ENCODE data around the gene ASB6. TPM values are rescaled to one million over a fixed set of nuclear protein-coding genes. Genes with fewer than 3 reads are reported as not detected.
"Not testable (repeated sequence)": the region's sequence is repeated elsewhere in the genome, so short reads cannot be mapped to it uniquely, and the experiment has no call there.

Gene ASB6
- total and polyA plus RNA-seq, 4 donors = 3.4 to 8.4 (median 6.2) TPM

GRCh38 chr9:129664746-129665388 is 22.9 kb upstream of the ASB6 start (continued):
- TF ChIP-seq SP1 (IDR thresholded peaks at IDR 0.05) (no peak), MAX (IDR thresholded peaks at IDR 0.05) (no peak), RXRA (IDR thresholded peaks at IDR 0.05) (no peak), FOXA1 (IDR thresholded peaks at IDR 0.05) (no peak), HNF4G (IDR thresholded peaks at IDR 0.05) (no peak)

- 72% methylated on average over 3 of the region's 3 CpGs for WGBS
- H3K9me3 ChIP-seq (ENCODE audit: control insufficient read depth in 4 of 4, low read length in 3 of 4); H3K27me3 ChIP-seq (ENCODE audit: control insufficient read depth in 4 of 4, insufficient read depth in 4 of 4, low read length in 3 of 4); H3K9ac ChIP-seq (ENCODE audit: low read depth in 1 of 2, low read length in 2 of 2); H3K36me3 ChIP-seq (ENCODE audit: control insufficient read depth in 4 of 4, insufficient read depth in 3 of 4, low read depth in 1 of 4, low read length in 3 of 4); H3K27ac ChIP-seq (ENCODE audit: low read depth in 1 of 2, low read length in 2 of 2); DNase-seq (ENCODE audit: low spot score); H3K4me3 ChIP-seq (ENCODE audit: low read depth in 1 of 3, low read length in 3 of 3): not testable (repeated sequence)
- H3K4me1 ChIP-seq (ENCODE audit: control insufficient read depth in 4 of 4, insufficient read depth in 4 of 4, low read length in 3 of 4) = peaks cover 0 to 10% (median 2%) of the 10 kb centered on the region in 4 donors
Measured at GRCh38 chr9:129662239-129662638, 20.3 kb upstream of the ASB6 start.

- WGBS = 78% methylated on average over 2 of the region's 2 CpGs
- no peaks in the 10 kb centered on the region for H3K36me3 ChIP-seq (ENCODE audit: control insufficient read depth in 4 of 4, insufficient read depth in 3 of 4, low read depth in 1 of 4, low read length in 3 of 4)
- no peak overlapping the region for H3K27ac ChIP-seq (ENCODE audit: low read depth in 1 of 2, low read length in 2 of 2)
- peaks cover 0 to 7% (median 1%) of the 10 kb centered on the region in 4 donors for H3K4me1 ChIP-seq (ENCODE audit: control insufficient read depth in 4 of 4, insufficient read depth in 4 of 4, low read length in 3 of 4)
- H3K27me3 ChIP-seq (ENCODE audit: control insufficient read depth in 4 of 4, insufficient read depth in 4 of 4, low read length in 3 of 4) = peaks cover 0 to 2% (median 1%) of the 10 kb centered on the region in 4 donors
- no peaks in the 10 kb centered on the region for H3K9me3 ChIP-seq (ENCODE audit: control insufficient read depth in 4 of 4, low read length in 3 of 4)
- no peak for DNase-seq (ENCODE audit: low spot score)
- H3K9ac ChIP-seq (ENCODE audit: low read depth in 1 of 2, low read length in 2 of 2) = no peak overlapping the region
- no peak for TF ChIP-seq GABPA (IDR thresholded peaks at IDR 0.05 in 1 of 2, conservative IDR thresholded peaks at IDR 0.05 in 1 of 2)
- TF ChIP-seq YY1 (IDR thresholded peaks at IDR 0.05) = no peak
- TF ChIP-seq NR2F2 (IDR thresholded peaks at IDR 0.05) = no peak
- no peak for TF ChIP-seq ZBTB33 (IDR thresholded peaks at IDR 0.05)
- TF ChIP-seq REST (IDR thresholded peaks at IDR 0.05) = no peak
- TF ChIP-seq SP1 (IDR thresholded peaks at IDR 0.05) = no peak
- TF ChIP-seq CTCF (IDR thresholded peaks at IDR 0.05; ENCODE audit: low read depth, low read length, missing input control) = no peak
- TF ChIP-seq FOXA1 (IDR thresholded peaks at IDR 0.05) = no peak
- TF ChIP-seq MAX (IDR thresholded peaks at IDR 0.05) = no peak
- no peak for TF ChIP-seq HNF4G (IDR thresholded peaks at IDR 0.05)
- TF ChIP-seq JUND (IDR thresholded peaks at IDR 0.05) = no peak
- TF ChIP-seq HNF4A (conservative IDR thresholded peaks at IDR 0.05) = no peak
- TF ChIP-seq TAF1 (conservative IDR thresholded peaks at IDR 0.05) = no peak
- TF ChIP-seq FOXA2 (IDR thresholded peaks at IDR 0.05) = no peak
- TF ChIP-seq RXRA (IDR thresholded peaks at IDR 0.05) = no peak
- TF ChIP-seq ATF3 (IDR thresholded peaks at IDR 0.05) = no peak
- no peak overlapping the region for H3K4me3 ChIP-seq (ENCODE audit: low read depth in 1 of 3, low read length in 3 of 3)
Measured at GRCh38 chr9:129661029-129661428, 19.1 kb upstream of the ASB6 start.

Data from liver (tissue), 9 donors.